NCI-H1105 treated with DMSO at 0.1 percent for 48 hours (cell line): ENCODE measurements around the gene SPG11.

ENCODE experiments used
- DNase-seq: peaks from one replicate; lab custom pipeline; 2025; lab: John Stamatoyannopoulos, UW

The SPG11 gene

DNA sequence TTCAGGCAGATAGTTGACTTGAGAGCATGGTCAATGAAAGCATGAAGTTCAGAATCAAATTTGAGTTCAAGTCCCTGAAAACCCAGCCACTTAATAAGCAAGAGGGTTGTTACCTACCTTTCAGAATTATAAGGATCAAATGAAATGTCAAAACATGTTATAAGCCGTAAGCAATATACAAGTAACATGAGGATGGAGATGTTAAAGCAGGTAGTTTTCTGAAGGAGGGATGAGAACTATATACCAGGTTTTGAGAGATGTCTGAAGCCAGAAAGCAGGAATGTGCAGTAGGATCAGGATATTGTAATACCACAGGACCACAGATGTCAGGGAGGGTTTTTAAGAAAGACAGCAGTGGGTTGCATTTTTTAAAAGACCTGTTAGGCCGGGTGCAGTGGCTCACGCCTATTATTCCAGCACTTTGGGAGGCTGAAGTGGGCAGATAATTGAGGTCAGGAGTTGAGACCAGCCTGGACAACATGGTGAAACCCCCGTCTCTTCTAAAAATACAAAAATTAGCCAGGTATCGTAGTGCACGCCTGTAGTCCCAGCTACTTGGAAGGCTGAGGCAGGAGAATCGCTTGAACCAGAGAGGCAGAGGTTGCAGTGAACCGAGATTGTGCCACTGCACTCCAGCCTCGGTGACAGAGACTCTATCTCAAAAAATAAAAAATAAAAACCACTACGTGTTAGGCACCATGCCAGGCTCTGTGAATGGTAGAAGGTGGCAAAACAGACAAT, 133.4 kb downstream of the SPG11 start:
- DNase-seq, result no peak

DNA sequence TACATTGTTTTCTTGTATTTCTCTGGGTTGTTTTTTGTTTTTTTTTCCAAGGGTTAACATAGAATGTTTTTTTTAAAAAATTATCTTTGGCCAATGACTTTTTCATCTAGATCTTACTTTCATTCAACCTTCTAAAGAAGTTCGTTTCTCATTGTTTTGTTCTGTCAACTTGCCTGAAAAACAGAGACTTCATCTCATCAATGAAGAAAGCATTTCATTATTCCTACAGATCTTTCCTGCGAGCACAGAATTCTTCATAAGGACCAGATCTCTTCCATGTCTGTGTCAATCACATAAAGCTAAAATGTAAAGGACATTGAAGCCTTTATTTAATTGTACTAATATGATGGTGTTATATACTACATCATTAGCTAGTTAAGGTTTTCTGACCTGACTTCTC, 136.2 kb downstream of the SPG11 start:
- DNase-seq, result no peak

DNA sequence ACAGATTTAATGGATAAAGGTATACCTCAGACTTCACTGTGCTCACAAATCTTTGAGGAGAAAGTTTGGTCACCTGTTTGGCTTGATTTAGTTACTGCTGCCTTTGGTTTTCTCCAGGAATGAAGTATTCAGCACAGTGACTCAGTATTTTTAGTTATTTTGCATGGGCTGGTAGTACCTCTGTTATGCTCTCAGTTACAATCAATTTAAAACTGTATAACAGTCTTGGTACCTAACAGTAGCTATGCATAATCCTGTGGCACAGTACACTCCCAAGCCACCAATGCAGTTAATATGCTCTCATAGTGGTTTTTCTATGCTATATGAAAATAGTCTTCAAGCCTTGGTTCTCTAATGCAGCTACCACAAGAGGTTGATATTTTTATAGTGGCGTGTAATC, 138.4 kb downstream of the SPG11 start:
- DNase-seq, result no peak

DNA sequence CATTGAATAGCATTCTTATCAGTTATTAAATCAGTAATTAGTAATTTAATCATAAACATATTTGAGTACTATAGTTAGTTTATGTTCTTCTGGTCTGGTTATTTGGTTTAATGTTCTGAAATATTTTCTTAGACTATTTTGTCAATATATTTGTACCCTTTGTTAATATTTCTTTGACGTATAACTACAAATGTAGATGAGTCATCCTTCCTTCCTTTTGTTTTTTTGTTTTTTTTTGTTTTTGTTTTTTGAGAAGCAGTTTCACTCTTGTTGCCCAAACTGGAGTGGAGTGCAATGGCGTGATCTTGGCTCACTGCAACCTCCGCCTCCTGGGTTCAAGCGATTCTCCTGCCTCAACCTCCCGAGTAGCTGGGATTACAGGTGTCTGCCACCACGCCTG, 143.9 kb downstream of the SPG11 start:
- DNase-seq, result no peak

DNA sequence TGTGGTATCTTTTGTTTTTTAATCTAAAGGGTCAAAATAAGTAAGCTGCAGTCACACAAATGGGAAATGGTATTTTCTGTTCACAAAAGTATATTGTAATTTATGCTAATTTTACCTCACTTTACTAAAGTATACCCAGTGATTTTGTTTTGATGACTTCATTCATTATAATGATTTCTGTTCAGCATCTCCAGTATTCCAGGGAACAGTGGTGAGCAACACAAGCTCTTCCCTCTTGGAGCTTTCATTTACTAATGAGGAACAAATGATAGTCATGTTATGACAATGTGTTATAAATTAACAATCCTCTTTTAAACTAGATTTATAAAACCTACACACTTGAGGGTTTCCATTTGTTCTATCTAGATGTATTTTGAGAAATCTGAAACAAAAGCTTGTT, 147.0 kb downstream of the SPG11 start:
- no peak for DNase-seq
